GM23248 (cell line): ENCODE measurements around the gene IPO4. TPM values are rescaled to one million over a fixed set of nuclear protein-coding genes. Genes with fewer than 3 reads are reported as not detected.

Experiments used
- DNase-seq: peaks from one replicate; pipeline ENCODE4 v3.0.0-alpha.2; 2015
- H2AFZ ChIP-seq: fragments of 200-600 bp; sonication (generic); 2 replicates; pipeline ENCODE4 v1.6.1; 2016; ENCODE audit warnings: antibody characterized with exemption
- H3F3A ChIP-seq: fragments of 200-600 bp; sonication (generic); 2 replicates; pipeline ENCODE4 v1.6.1; 2016; ENCODE audit warnings: mild to moderate bottlenecking, antibody characterized with exemption, mixed run types; ENCODE audit not compliant: insufficient read depth
- H3K27ac ChIP-seq: fragments of 200-600 bp; sonication (generic); 2 replicates; pipeline ENCODE4 v1.5.1; 2016; ENCODE audit warnings: mild to moderate bottlenecking
- H3K27me3 ChIP-seq: fragments of 200-600 bp; sonication (generic); replicated peaks from 2 replicates; pipeline ENCODE4 v1.6.1; 2016; ENCODE audit warnings: mild to moderate bottlenecking; ENCODE audit not compliant: insufficient read depth
- H3K36me3 ChIP-seq: fragments of 200-600 bp; sonication (generic); 2 replicates; pipeline ENCODE4 v1.6.1; 2016; ENCODE audit warnings: low read depth, mild to moderate bottlenecking
- H3K4me1 ChIP-seq: fragments of 200-600 bp; sonication (generic); 2 replicates; pipeline ENCODE4 v1.6.1; 2016; ENCODE audit warnings: mild to moderate bottlenecking; ENCODE audit not compliant: insufficient read depth
- H3K4me2 ChIP-seq: fragments of 200-600 bp; sonication (generic); one replicate; pipeline ENCODE4 v1.6.1; 2016; ENCODE audit warnings: mild to moderate bottlenecking; ENCODE audit not compliant: unreplicated experiment
- H3K4me3 ChIP-seq: fragments of 200-600 bp; sonication (generic); 2 replicates; pipeline ENCODE4 v1.5.1; 2016; ENCODE audit warnings: mild to moderate bottlenecking
- H3K79me2 ChIP-seq: fragments of 200-600 bp; sonication (generic); 2 replicates; pipeline ENCODE4 v1.6.1; 2016; ENCODE audit warnings: mild to moderate bottlenecking; ENCODE audit not compliant: insufficient read depth
- H3K9ac ChIP-seq: fragments of 200-600 bp; sonication (generic); 2 replicates; pipeline ENCODE4 v1.6.1; 2016; ENCODE audit warnings: mild to moderate bottlenecking
- H3K9me2 ChIP-seq: fragments of 200-600 bp; sonication (generic); 2 replicates; pipeline ENCODE4 v1.6.1; 2016; ENCODE audit warnings: mixed run types, mild to moderate bottlenecking, moderate library complexity; ENCODE audit not compliant: insufficient read depth
- H3K9me3 ChIP-seq: fragments of 200-600 bp; sonication (generic); one replicate; pipeline ENCODE4 v1.6.1; 2017; ENCODE audit warnings: low read depth
- H4K20me1 ChIP-seq: fragments of 200-600 bp; sonication (generic); 2 replicates; pipeline ENCODE4 v1.6.0; 2016; ENCODE audit not compliant: insufficient read depth
- EZH2 ChIP-seq: fragments of 200-600 bp; sonication (generic); IDR thresholded peaks from 2 replicates; pipeline ENCODE4 v1.6.1; 2018; ENCODE audit warnings: antibody characterized with exemption, mild to moderate bottlenecking; ENCODE audit not compliant: insufficient read depth, poor library complexity, severe bottlenecking
- EZH2phosphoT487 ChIP-seq: fragments of 200-600 bp; sonication (generic); IDR thresholded peaks from 2 replicates; pipeline ENCODE4 v1.6.1; 2018; ENCODE audit warnings: antibody characterized with exemption, moderate library complexity, mild to moderate bottlenecking, low read depth; ENCODE audit not compliant: insufficient read depth
- WGBS, 2 experiments: methylation state at CpG; one replicate each; pipeline ENCODE4 v1.1.6; 2015 to 2017; ENCODE audit warnings: low lambda C conversion rate in 2 of 2, low coverage in 1 of 2; ENCODE audit errors: missing lambda C conversion rate in 2 of 2; 5-methylcytosine and 5-hydroxymethylcytosine counted together
- in situ Hi-C: fragments of 300-500 bp; cut with MboI; formaldehyde crosslinking; loops from 2 replicates; pipeline ENCODE4 v1.15.0; 2020
- polyA plus RNA-seq: library from polyadenylated mRNA; unstranded; fragments of >200 nt; fragmentation: Nextera tagmentation; extraction: Ambion mirVana; gene quantifications from 2 replicates; pipeline ENCODE4 v1.2.1, GENCODE V29; 2016
- total RNA-seq: library from RNA; depleted of rRNA; stranded (reverse); fragments of >200 nt; shearing (Covaris generic); gene quantifications from 2 replicates; pipeline ENCODE4 v1.2.3, GENCODE V29; 2014

The IPO4 gene
- total and polyA plus RNA-seq, 2 experiments from 2014 or later, result 33.6 to 58.3 TPM

GRCh38 chr14:24216345-24216699 lies 27.7 kb upstream of the IPO4 start:
- Histone ChIP-seq H3K4me3 (peak overlapping the region; percentile 80), H3K4me2 (peak overlapping the region; percentile 84), H3F3A (peaks cover 37% of the 10 kb centered on the region), H3K27ac (peak overlapping the region; percentile 79), H3K79me2 (peaks cover 42% of the 10 kb centered on the region), H3K9me2 (no peaks in the 10 kb centered on the region), H2AFZ (0 out of 2 replicates have a peak overlapping the region, but pooled peaks have one; percentile 85), H3K9me3 (no peaks in the 10 kb centered on the region), H3K9ac (peak overlapping the region; percentile 87), H4K20me1 (no peaks in the 10 kb centered on the region), H3K4me1 (peaks cover 9% of the 10 kb centered on the region), H3K36me3 (no peaks in the 10 kb centered on the region), H3K27me3 (no peaks in the 10 kb centered on the region)
- 84 to 92% methylated on average over 2 of the region's 2 CpGs for WGBS, 2 experiments
- in situ Hi-C loops, result no loop called here
- TF ChIP-seq EZH2phosphoT487 (no peak), EZH2 (no peak)
- no peak for DNase-seq

GRCh38 chr14:24215495-24216344 lies 27.1 kb upstream of the IPO4 start, which contains the start of gene MDP1:
Gene MDP1, minus strand, starts transcription at chr14:24216066. Its CDS starts 111 bp downstream, at chr14:24215955.
- DNase-seq, result peak; percentile 91
- TF ChIP-seq EZH2, result no peak
- TF ChIP-seq EZH2phosphoT487, result no peak
- H3K4me2 ChIP-seq, result peak within 1 kb of the TSS; percentile 84
- H3K9me3 ChIP-seq, result no peaks in the 10 kb centered on the region
- peak within 1 kb of the TSS; percentile 87 for H3K9ac ChIP-seq
- peaks cover 9% of the 10 kb centered on the region for H3K4me1 ChIP-seq
- in situ Hi-C loops, result no loop called here
- peaks cover 37% of the 10 kb centered on the region for H3F3A ChIP-seq
- H3K27me3 ChIP-seq, result no peaks in the 10 kb centered on the region
- H4K20me1 ChIP-seq, result no peaks in the 10 kb centered on the region
- peak within 1 kb of the TSS; percentile 85 for H2AFZ ChIP-seq
- H3K9me2 ChIP-seq, result no peaks in the 10 kb centered on the region
- H3K27ac ChIP-seq, result peak within 1 kb of the TSS; percentile 79
- no peaks in the 10 kb centered on the region for H3K36me3 ChIP-seq
- WGBS, 2 experiments, result 0 to 1% methylated on average over 40 of the region's 40 CpGs
- peaks cover 36% of the 10 kb centered on the region for H3K79me2 ChIP-seq
- H3K4me3 ChIP-seq, result peak within 1 kb of the TSS; percentile 80

GRCh38 chr14:24213866-24214662 lies 25.4 kb upstream of the IPO4 start:
- Histone ChIP-seq H3K4me1 (peaks cover 9% of the 10 kb centered on the region), H3K27ac (peak overlapping the region; percentile 99), H3K9me3 (no peaks in the 10 kb centered on the region), H3K79me2 (peaks cover 20% of the 10 kb centered on the region), H3K9me2 (no peaks in the 10 kb centered on the region), H3K9ac (peak overlapping the region; percentile 98), H3K4me3 (peak overlapping the region; percentile 75), H3F3A (peaks cover 36% of the 10 kb centered on the region), H3K36me3 (peaks cover 8% of the 10 kb centered on the region; the same call in 1 of the 2 replicates), H3K27me3 (no peaks in the 10 kb centered on the region), H4K20me1 (no peaks in the 10 kb centered on the region), H3K4me2 (peak overlapping the region; percentile 86), H2AFZ (peak overlapping the region; percentile 90)
- no peak for DNase-seq
- in situ Hi-C loops, result no loop called here
- TF ChIP-seq EZH2phosphoT487 (no peak), EZH2 (no peak)
- 84 to 87% methylated on average over 7 of the region's 7 CpGs for WGBS, 2 experiments
